Colonic mucosa (tissue), 4 donors: ENCODE measurements around the gene TAC4. TPM values are rescaled to one million over a fixed set of nuclear protein-coding genes. Genes with fewer than 3 reads are reported as not detected.
A peak's percentile ranks its signal among the peaks of the same experiment; 100 is the strongest.

Experiments
- DNase-seq: peaks from one replicate; pipeline ENCODE4 v3.0.0-alpha.2; 2020
- H3K27ac ChIP-seq: fragments of 200-600 bp; one replicate; pipeline ENCODE4 v1.8.0; 2021
- H3K27me3 ChIP-seq: fragments of 200-600 bp; one replicate; pipeline ENCODE4 v1.8.0; 2021
- H3K36me3 ChIP-seq: fragments of 200-600 bp; one replicate; pipeline ENCODE4 v1.8.0; 2021
- H3K4me1 ChIP-seq: fragments of 200-600 bp; one replicate; pipeline ENCODE4 v1.8.0; 2021; ENCODE audit warnings: mild to moderate bottlenecking
- H3K4me3 ChIP-seq: fragments of 200-600 bp; one replicate; pipeline ENCODE4 v1.8.0; 2021
- H3K9ac ChIP-seq, 2 donors: one replicate each; pipeline ENCODE4 v1.7.0; 2013; ENCODE audit warnings: control low read depth in 2 of 2, low read depth in 2 of 2, low read length in 2 of 2
- H3K9me3 ChIP-seq: fragments of 200-600 bp; one replicate; pipeline ENCODE4 v1.8.0; 2021
- intact Hi-C: fragments of 100-400 bp; cut with DNase I; formaldehyde crosslinking; loops from one replicate; pipeline ENCODE4 v1.14.1; 2022
- total RNA-seq, 2 donors: library from RNA; stranded (reverse); fragmentation: NEBNext Ultra II Directional in 1 of 2; extraction: Animal tissue kit (Norgen Biotek cat#: 25700) in 1 of 2; gene quantifications; one replicate each; pipeline ENCODE4 v1.2.1, GENCODE V29; 2021
- TF ChIP-seq, protein P1 (sequence below): fragments of 200-600 bp; IDR thresholded peaks from one replicate; pipeline ENCODE4 v1.8.0; 2022; ENCODE audit warnings: antibody characterized with exemption, mild to moderate bottlenecking
- donor health status: healthy.
- donor health status: DM: no; HTN: no; CAD: no.
- donor health status: DM: no; HTN: no; CAD: no.

The TAC4 gene
- total RNA-seq, 2 donors from 2014 or later, result not detected

DNA sequence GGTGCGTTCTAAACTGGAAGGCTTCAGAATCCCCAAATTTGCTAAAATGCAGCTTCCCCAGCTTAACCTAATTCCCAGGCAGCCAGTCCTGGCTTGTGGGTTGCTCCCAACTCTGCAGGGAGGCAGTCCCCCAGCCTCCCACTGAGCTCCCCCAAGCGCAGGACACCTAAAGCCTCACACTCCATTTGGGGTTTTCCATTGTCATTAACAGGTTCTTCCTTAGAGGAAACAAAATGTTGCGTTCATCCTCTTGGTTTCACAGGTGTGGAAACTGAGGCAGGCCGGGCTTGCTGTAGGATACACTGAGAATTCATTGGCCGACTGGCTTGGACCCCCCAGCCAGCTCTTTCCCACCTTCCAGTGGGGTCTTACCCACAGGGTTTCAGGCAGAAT is 2.3 kb upstream of the TAC4 start:
- TF ChIP-seq, protein P1, sequence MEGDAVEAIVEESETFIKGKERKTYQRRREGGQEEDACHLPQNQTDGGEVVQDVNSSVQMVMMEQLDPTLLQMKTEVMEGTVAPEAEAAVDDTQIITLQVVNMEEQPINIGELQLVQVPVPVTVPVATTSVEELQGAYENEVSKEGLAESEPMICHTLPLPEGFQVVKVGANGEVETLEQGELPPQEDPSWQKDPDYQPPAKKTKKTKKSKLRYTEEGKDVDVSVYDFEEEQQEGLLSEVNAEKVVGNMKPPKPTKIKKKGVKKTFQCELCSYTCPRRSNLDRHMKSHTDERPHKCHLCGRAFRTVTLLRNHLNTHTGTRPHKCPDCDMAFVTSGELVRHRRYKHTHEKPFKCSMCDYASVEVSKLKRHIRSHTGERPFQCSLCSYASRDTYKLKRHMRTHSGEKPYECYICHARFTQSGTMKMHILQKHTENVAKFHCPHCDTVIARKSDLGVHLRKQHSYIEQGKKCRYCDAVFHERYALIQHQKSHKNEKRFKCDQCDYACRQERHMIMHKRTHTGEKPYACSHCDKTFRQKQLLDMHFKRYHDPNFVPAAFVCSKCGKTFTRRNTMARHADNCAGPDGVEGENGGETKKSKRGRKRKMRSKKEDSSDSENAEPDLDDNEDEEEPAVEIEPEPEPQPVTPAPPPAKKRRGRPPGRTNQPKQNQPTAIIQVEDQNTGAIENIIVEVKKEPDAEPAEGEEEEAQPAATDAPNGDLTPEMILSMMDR, result no peak
- no peak for DNase-seq
- Histone ChIP-seq H3K27me3 (no peaks in the 10 kb centered on the region), H3K27ac (no peak overlapping the region), H3K4me3 (no peak overlapping the region), H3K9ac (peak overlapping the region in 1 of 2 donors; percentile 7), H3K36me3 (no peaks in the 10 kb centered on the region), H3K9me3 (no peaks in the 10 kb centered on the region), H3K4me1 (no peaks in the 10 kb centered on the region)
- intact Hi-C loops, result loop anchor here (5.0 to 10.0 kb wide), 2 partner anchors 155 to 278 kb away; no protein-coding TSS in a partner anchor

DNA sequence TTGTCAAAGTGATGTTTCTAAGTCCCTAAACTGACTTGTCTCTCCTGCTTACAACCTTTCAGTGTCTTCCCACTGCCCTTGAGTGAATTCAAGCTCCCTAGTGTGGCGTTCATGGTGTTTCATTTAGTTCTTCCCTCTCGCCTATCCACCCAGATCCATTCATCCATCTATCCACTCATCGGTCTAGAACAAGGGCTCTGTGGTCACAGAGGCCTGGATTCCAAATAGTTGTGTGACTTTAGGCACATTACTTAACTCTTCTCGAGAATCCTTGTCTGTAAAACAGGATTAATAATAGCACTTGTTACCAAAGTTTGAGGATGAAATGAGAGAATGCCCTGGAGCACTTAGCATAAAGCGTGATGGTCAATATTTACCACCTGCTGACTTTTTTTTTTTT is 870 bp upstream of the TAC4 start:
- H3K27ac ChIP-seq, result no peak overlapping the region
- H3K9ac ChIP-seq, result no peak overlapping the region
- intact Hi-C loops, result no loop called here
- H3K9me3 ChIP-seq, result no peaks in the 10 kb centered on the region
- no peaks in the 10 kb centered on the region for H3K27me3 ChIP-seq
- DNase-seq, result no peak
- H3K4me1 ChIP-seq, result no peaks in the 10 kb centered on the region
- H3K4me3 ChIP-seq, result no peak overlapping the region
- TF ChIP-seq, protein P1, result no peak
- H3K36me3 ChIP-seq, result no peaks in the 10 kb centered on the region

DNA sequence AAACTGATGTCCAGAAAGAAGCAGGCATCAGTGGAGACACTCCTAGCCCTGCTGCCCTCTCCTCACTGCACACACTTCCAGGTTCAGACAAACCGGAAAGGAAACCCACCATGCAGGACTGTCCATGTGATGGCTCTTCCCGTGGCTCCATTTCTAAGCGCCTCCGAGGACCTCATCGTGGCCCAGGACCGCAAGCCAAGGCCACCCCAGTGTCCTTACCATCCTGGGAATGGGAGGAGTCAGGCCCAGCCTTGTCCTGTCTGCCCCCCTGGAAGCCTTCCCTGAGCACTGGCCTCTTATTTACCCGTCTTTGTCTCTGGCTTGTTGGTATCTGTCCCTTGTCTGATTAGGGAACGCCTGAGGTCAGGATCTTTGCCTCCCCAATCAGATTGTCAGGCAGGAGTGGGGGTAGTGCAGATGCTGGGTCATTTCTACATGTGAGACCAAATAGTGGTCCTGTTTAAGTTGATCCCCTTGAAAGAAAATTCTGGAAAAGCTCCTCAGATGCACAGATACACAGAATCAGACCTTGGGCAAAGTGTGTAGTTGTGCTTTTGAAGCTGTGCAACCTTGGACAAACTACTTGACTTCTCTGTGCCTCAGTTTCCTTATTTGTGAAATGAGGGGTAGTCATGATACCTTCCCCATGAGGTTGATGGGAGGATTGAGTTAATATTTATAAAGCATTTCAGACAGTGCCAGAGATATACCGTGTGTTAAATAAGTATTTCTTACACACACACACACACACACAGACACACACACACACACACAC is 744 bp downstream of the TAC4 start:
- H3K27me3 ChIP-seq, result no peaks in the 10 kb centered on the region
- no peaks in the 10 kb centered on the region for H3K4me1 ChIP-seq
- TF ChIP-seq, protein P1, result no peak
- DNase-seq, result no peak
- H3K27ac ChIP-seq, result no peak overlapping the region
- no peaks in the 10 kb centered on the region for H3K36me3 ChIP-seq
- no peak overlapping the region for H3K9ac ChIP-seq
- no peak overlapping the region for H3K4me3 ChIP-seq
- intact Hi-C loops, result no loop called here
- H3K9me3 ChIP-seq, result no peaks in the 10 kb centered on the region

DNA sequence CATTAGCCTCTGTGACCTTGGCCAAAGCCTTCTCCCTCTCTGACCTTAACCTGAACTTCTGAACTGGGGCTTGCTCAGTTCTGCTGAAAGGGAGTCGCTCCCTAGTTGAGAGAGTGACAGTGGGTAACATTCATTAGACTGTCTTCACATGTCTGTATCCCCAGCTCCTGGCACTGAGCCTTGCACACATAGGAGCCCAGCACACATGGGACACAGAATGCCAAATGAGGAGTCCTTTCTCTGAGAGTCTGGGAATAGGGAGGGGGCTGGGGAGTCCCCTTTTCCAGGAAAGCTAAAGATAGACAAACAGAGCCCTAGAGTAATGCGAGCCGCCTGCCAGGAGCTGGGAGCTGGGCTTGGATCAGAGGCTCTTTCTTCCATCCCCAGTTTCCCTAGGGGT is 2.5 kb downstream of the TAC4 start:
- no peak overlapping the region for H3K4me3 ChIP-seq
- no peaks in the 10 kb centered on the region for H3K4me1 ChIP-seq
- TF ChIP-seq, protein P1, result no peak
- no peaks in the 10 kb centered on the region for H3K36me3 ChIP-seq
- no peak overlapping the region for H3K27ac ChIP-seq
- H3K9me3 ChIP-seq, result no peaks in the 10 kb centered on the region
- no peak for DNase-seq
- H3K27me3 ChIP-seq, result no peaks in the 10 kb centered on the region
- intact Hi-C loops, result no loop called here
- no peak overlapping the region for H3K9ac ChIP-seq

DNA sequence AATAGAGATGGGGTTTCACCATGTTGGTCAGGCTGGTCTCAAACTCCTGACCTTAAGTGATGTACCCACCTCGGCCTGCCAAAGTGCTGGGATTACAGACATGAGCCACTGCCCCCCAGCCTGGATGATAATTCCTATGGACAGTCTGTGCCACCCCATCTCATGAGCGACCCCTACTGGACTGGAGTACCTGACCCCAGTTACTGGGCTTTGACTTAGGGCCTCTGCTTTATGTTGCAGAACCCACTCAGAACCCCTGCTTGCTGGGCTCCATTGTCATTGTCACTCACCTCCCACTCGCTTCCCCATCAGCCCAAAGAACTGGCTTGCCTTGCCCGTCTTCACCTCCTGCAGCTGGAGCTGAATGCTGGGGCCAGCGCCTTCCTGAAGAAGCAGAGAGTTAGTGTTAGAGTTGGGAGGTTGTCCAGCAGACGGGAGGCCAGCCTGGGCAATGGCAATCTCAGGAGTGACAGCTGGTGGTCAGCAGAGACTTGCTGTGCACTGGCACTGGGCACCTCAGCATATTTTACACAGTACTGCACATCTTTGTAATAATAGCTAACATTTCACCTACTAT is 4.0 kb downstream of the TAC4 start:
- DNase-seq, result peak; percentile 47
- intact Hi-C loops, result no loop called here
- Histone ChIP-seq H3K27me3 (no peaks in the 10 kb centered on the region), H3K4me3 (no peak overlapping the region), H3K9me3 (no peaks in the 10 kb centered on the region), H3K36me3 (no peaks in the 10 kb centered on the region), H3K9ac (no peak overlapping the region), H3K27ac (no peak overlapping the region), H3K4me1 (no peaks in the 10 kb centered on the region)
- TF ChIP-seq, protein P1, result peak; percentile 13
